Subcutaneous abdominal adipose tissue (tissue), 5 donors: ENCODE measurements around the gene GGT6.

ENCODE experiments used
- H3K27ac ChIP-seq: one replicate; pipeline ENCODE4 v1.7.0; 2013; ENCODE audit warnings: low read depth, mild to moderate bottlenecking, inconsistent platforms, low read length, moderate library complexity
- H3K27me3 ChIP-seq, 5 donors: one replicate each; pipeline ENCODE4 v1.7.0; 2013; ENCODE audit warnings: low read length in 5 of 5, inconsistent platforms in 1 of 5; ENCODE audit not compliant: control insufficient read depth in 5 of 5, insufficient read depth in 4 of 5
- H3K36me3 ChIP-seq, 5 donors: one replicate each; pipeline ENCODE4 v1.7.0; 2013; ENCODE audit warnings: low read length in 5 of 5; ENCODE audit not compliant: control insufficient read depth in 5 of 5, insufficient read depth in 5 of 5
- H3K4me1 ChIP-seq, 5 donors: one replicate each; pipeline ENCODE4 v1.7.0; 2013; ENCODE audit warnings: low read length in 5 of 5, mild to moderate bottlenecking in 3 of 5, moderate library complexity in 1 of 5; ENCODE audit not compliant: control insufficient read depth in 5 of 5, insufficient read depth in 5 of 5
- H3K4me3 ChIP-seq, 5 donors: one replicate each; pipeline ENCODE4 v1.7.0; 2013; ENCODE audit warnings: low read length in 5 of 5, low read depth in 1 of 5
- H3K9ac ChIP-seq, 5 donors: one replicate each; pipeline ENCODE4 v1.7.0; 2013; ENCODE audit warnings: low read length in 5 of 5, mild to moderate bottlenecking in 4 of 5, moderate library complexity in 3 of 5
- H3K9me3 ChIP-seq, 5 donors: one replicate each; pipeline ENCODE4 v1.7.0; 2013; ENCODE audit warnings: low read length in 5 of 5; ENCODE audit not compliant: control insufficient read depth in 5 of 5
- donor health status: healthy.
- donor health status: healthy.
- donor health status: healthy.
- donor health status: healthy.
- donor health status: healthy.

The GGT6 gene

GRCh38 chr17:4548721-4549531 lies 11.5 kb downstream of the GGT6 start:
- Histone ChIP-seq H3K36me3 (peaks cover 0 to 97% (median 85%) of the 10 kb centered on the region in 5 donors), H3K4me1 (peaks cover 0 to 6% (median 3%) of the 10 kb centered on the region in 5 donors), H3K9ac (no peak overlapping the region), H3K9me3 (no peaks in the 10 kb centered on the region), H3K27me3 (no peaks in the 10 kb centered on the region), H3K27ac (no peak overlapping the region), H3K4me3 (no peak overlapping the region)

GRCh38 chr17:4548061-4548461 lies 12.3 kb downstream of the GGT6 start:
- no peak overlapping the region for H3K9ac ChIP-seq
- no peak overlapping the region for H3K4me3 ChIP-seq
- H3K36me3 ChIP-seq, result peaks cover 0 to 99% (median 85%) of the 10 kb centered on the region in 5 donors
- no peak overlapping the region for H3K27ac ChIP-seq
- no peaks in the 10 kb centered on the region for H3K9me3 ChIP-seq
- no peaks in the 10 kb centered on the region for H3K4me1 ChIP-seq
- no peaks in the 10 kb centered on the region for H3K27me3 ChIP-seq

- peaks cover 0 to 99% (median 89%) of the 10 kb centered on the region in 5 donors for H3K36me3 ChIP-seq
- no peaks in the 10 kb centered on the region for H3K4me1 ChIP-seq
- no peak overlapping the region for H3K4me3 ChIP-seq
- H3K9me3 ChIP-seq, result no peaks in the 10 kb centered on the region
- no peak overlapping the region for H3K27ac ChIP-seq
- H3K9ac ChIP-seq, result no peak overlapping the region
- H3K27me3 ChIP-seq, result no peaks in the 10 kb centered on the region
Measured at GRCh38 chr17:4547118-4547906, 13.1 kb downstream of the GGT6 start.

- peaks cover 0 to 99% (median 88%) of the 10 kb centered on the region in 5 donors for H3K36me3 ChIP-seq
- H3K27ac ChIP-seq, result no peak overlapping the region
- no peak overlapping the region for H3K4me3 ChIP-seq
- peaks cover 0 to 17% (median 7%) of the 10 kb centered on the region in 5 donors for H3K4me1 ChIP-seq
- no peaks in the 10 kb centered on the region for H3K27me3 ChIP-seq
- no peaks in the 10 kb centered on the region for H3K9me3 ChIP-seq
- H3K9ac ChIP-seq, result no peak overlapping the region
Measured at GRCh38 chr17:4545217-4545951, 15.0 kb downstream of the GGT6 start.

- H3K27ac ChIP-seq, result no peak overlapping the region
- H3K36me3 ChIP-seq, result peaks cover 0 to 99% (median 88%) of the 10 kb centered on the region in 5 donors
- H3K9ac ChIP-seq, result no peak overlapping the region
- H3K4me3 ChIP-seq, result no peak overlapping the region
- H3K27me3 ChIP-seq, result no peaks in the 10 kb centered on the region
- no peaks in the 10 kb centered on the region for H3K9me3 ChIP-seq
- H3K4me1 ChIP-seq, result peaks cover 0 to 22% (median 11%) of the 10 kb centered on the region in 5 donors
Measured at GRCh38 chr17:4544951-4545216, 15.5 kb downstream of the GGT6 start.

GRCh38 chr17:4544135-4544950 lies 16.0 kb downstream of the GGT6 start:
- no peaks in the 10 kb centered on the region for H3K9me3 ChIP-seq
- H3K4me3 ChIP-seq, result no peak overlapping the region
- H3K27ac ChIP-seq, result no peak overlapping the region
- no peak overlapping the region for H3K9ac ChIP-seq
- H3K36me3 ChIP-seq, result peaks cover 0 to 99% (median 88%) of the 10 kb centered on the region in 5 donors
- peaks cover 0 to 26% (median 11%) of the 10 kb centered on the region in 5 donors for H3K4me1 ChIP-seq
- H3K27me3 ChIP-seq, result no peaks in the 10 kb centered on the region

GRCh38 chr17:4543557-4544026 lies 16.8 kb downstream of the GGT6 start:
- Histone ChIP-seq H3K27ac (no peak overlapping the region), H3K27me3 (no peaks in the 10 kb centered on the region), H3K36me3 (peaks cover 0 to 99% (median 85%) of the 10 kb centered on the region in 5 donors), H3K9me3 (no peaks in the 10 kb centered on the region), H3K4me1 (peaks cover 0 to 34% (median 13%) of the 10 kb centered on the region in 5 donors), H3K9ac (no peak overlapping the region), H3K4me3 (no peak overlapping the region)

GRCh38 chr17:4542726-4543191 lies 17.6 kb downstream of the GGT6 start:
- Histone ChIP-seq H3K4me3 (no peak overlapping the region), H3K27me3 (no peaks in the 10 kb centered on the region), H3K36me3 (peaks cover 0 to 99% (median 77%) of the 10 kb centered on the region in 5 donors), H3K9ac (no peak overlapping the region), H3K27ac (no peak overlapping the region), H3K9me3 (no peaks in the 10 kb centered on the region), H3K4me1 (peaks cover under 1 to 42% (median 21%) of the 10 kb centered on the region in 5 donors)

GRCh38 chr17:4542003-4542725 lies 18.2 kb downstream of the GGT6 start:
- Histone ChIP-seq H3K36me3 (peaks cover 0 to 96% (median 71%) of the 10 kb centered on the region in 5 donors), H3K9ac (no peak overlapping the region)

More at GRCh38 chr17:4542003-4542725, 18.2 kb downstream of the GGT6 start:
- Histone ChIP-seq H3K27ac (no peak overlapping the region), H3K27me3 (no peaks in the 10 kb centered on the region), H3K4me3 (no peak overlapping the region), H3K4me1 (peaks cover 7 to 48% (median 27%) of the 10 kb centered on the region in 5 donors), H3K9me3 (no peaks in the 10 kb centered on the region)
